H1 (cell line): ENCODE data around the gene SHISA9. TPM values are rescaled to one million over a fixed set of nuclear protein-coding genes. Genes with fewer than 3 reads are reported as not detected.

Source experiments
- CTCF ChIA-PET: fragments of 300-600 bp; sonication (Branson Sonifier 250); formaldehyde crosslinking; loops from one replicate; lab custom pipeline; 2021; ENCODE audit not compliant: partially characterized antibody; lab: Charles Lee
- POLR2A ChIA-PET: fragments of 300-600 bp; sonication (Branson Sonifier 250); formaldehyde crosslinking; loops from one replicate; lab custom pipeline; 2021; ENCODE audit warnings: inconsistent platforms; ENCODE audit not compliant: partially characterized antibody; lab: Charles Lee
- DNase-seq, 2 experiments: peaks; one replicate each; pipeline versions ENCODE4 v3.0.0 to v3.0.0-alpha.2; 2010 to 2022; ENCODE audit warnings: low spot score in 2 of 2, low read depth in 1 of 2, mixed read lengths in 1 of 2
- FAIRE-seq: peaks from 2 replicates; lab custom pipeline; 2011; peaks lifted over from hg19 to GRCh38; lab: Jason Lieb, UNC
- H2AFZ ChIP-seq: 2 replicates; pipeline ENCODE4 v1.8.1; 2012; ENCODE audit warnings: low read length, inconsistent platforms
- H2AK5ac ChIP-seq: 2 replicates; pipeline ENCODE4 v1.6.1; 2013; ENCODE audit warnings: low read depth, low read length
- H2BK120ac ChIP-seq: replicated peaks from 2 replicates; pipeline ENCODE3; 2013; ENCODE audit warnings: low read depth, low read length, inconsistent platforms
- H2BK12ac ChIP-seq: 2 replicates; pipeline ENCODE4 v1.6.1; 2013; ENCODE audit warnings: low read depth, low read length
- H2BK15ac ChIP-seq: 2 replicates; pipeline ENCODE4 v1.6.1; 2013; ENCODE audit warnings: low read length
- H2BK20ac ChIP-seq: 2 replicates; pipeline ENCODE4 v1.6.1; 2013; ENCODE audit warnings: low read length
- H2BK5ac ChIP-seq: 2 replicates; pipeline ENCODE4 v1.6.1; 2013; ENCODE audit warnings: low read depth, low read length
- H3K14ac ChIP-seq: 2 replicates; pipeline ENCODE4 v1.6.1; 2013; ENCODE audit warnings: inconsistent platforms; ENCODE audit not compliant: insufficient read length
- H3K18ac ChIP-seq: 2 replicates; pipeline ENCODE4 v1.6.1; 2013; ENCODE audit warnings: low read length; ENCODE audit errors: extremely low read depth
- H3K23ac ChIP-seq: 2 replicates; pipeline ENCODE4 v1.6.1; 2013; ENCODE audit warnings: inconsistent platforms; ENCODE audit not compliant: insufficient read length
- H3K23me2 ChIP-seq: 2 replicates; pipeline ENCODE4 v1.6.1; 2013; ENCODE audit warnings: low read depth, low read length
- H3K27ac ChIP-seq: 2 replicates; pipeline ENCODE4 v1.6.1; 2011; ENCODE audit warnings: low read depth, low read length, inconsistent platforms
- H3K27me3 ChIP-seq, 4 experiments: replicated peaks in 1 of 4; 1 replicate in 1 of 4; 2 replicates in 3 of 4; pipeline versions ENCODE4 v1.6.1 to v1.8.1; 2011 to 2013; ENCODE audit warnings: low read length in 3 of 4, mild to moderate bottlenecking in 3 of 4, inconsistent platforms in 2 of 4, mixed read lengths in 2 of 4, moderate library complexity in 1 of 4; ENCODE audit not compliant: control insufficient read depth in 3 of 4, insufficient read depth in 3 of 4; ENCODE audit errors: extremely low read depth in 1 of 4
- H3K36me3 ChIP-seq, 4 experiments: 2 replicates each; pipeline versions ENCODE4 v1.6.1 to v1.8.1; 2011 to 2013; ENCODE audit warnings: mild to moderate bottlenecking in 4 of 4, low read length in 3 of 4, moderate library complexity in 2 of 4, control low read depth in 1 of 4, inconsistent platforms in 1 of 4; ENCODE audit not compliant: insufficient read depth in 4 of 4, control insufficient read depth in 2 of 4
- H3K4ac ChIP-seq: replicated peaks from 2 replicates; pipeline ENCODE3; 2013; ENCODE audit warnings: low read length, low read depth, mixed read lengths, inconsistent platforms; ENCODE audit not compliant: insufficient read length
- H3K4me1 ChIP-seq, 4 experiments: replicated peaks in 1 of 4; 1 replicate in 1 of 4; 2 replicates in 3 of 4; pipeline versions ENCODE4 v1.6.1 to v1.8.1; 2011 to 2013; ENCODE audit warnings: low read length in 3 of 4, inconsistent platforms in 2 of 4, mixed read lengths in 1 of 4; ENCODE audit not compliant: insufficient read depth in 4 of 4, control insufficient read depth in 3 of 4
- H3K4me2 ChIP-seq, 2 experiments: 2 replicates each; pipeline versions ENCODE4 v1.6.1 to v1.8.1; 2011 to 2013; ENCODE audit warnings: low read depth in 2 of 2, low read length in 2 of 2, control low read depth in 1 of 2, inconsistent platforms in 1 of 2, mild to moderate bottlenecking in 1 of 2; ENCODE audit not compliant: insufficient read depth in 1 of 2
- H3K4me3 ChIP-seq, 4 experiments: fragments of 200-600, 300-600 bp in 1 of 4; sonication (generic), shearing (Covaris generic), sonication (Bioruptor Twin) in 1 of 4; 2 replicates each; pipeline versions ENCODE4 v1.5.1 to v1.8.1; 2011 to 2016; ENCODE audit warnings: low read length in 4 of 4, low read depth in 3 of 4, control low read depth in 2 of 4, inconsistent platforms in 2 of 4, mild to moderate bottlenecking in 2 of 4, mixed read lengths in 1 of 4, moderate library complexity in 1 of 4; ENCODE audit not compliant: insufficient read depth in 2 of 4; ENCODE audit errors: extremely low read depth in 1 of 4
- H3K56ac ChIP-seq: replicated peaks from 2 replicates; pipeline ENCODE3; 2013; ENCODE audit warnings: low read depth, mild to moderate bottlenecking, mixed read lengths, low read length, inconsistent platforms; ENCODE audit not compliant: insufficient read length
- H3K79me1 ChIP-seq: 2 replicates; pipeline ENCODE4 v1.6.1; 2013; ENCODE audit warnings: low read depth, low read length, control low read depth
- H3K79me2 ChIP-seq, 2 experiments: 2 replicates each; pipeline versions ENCODE4 v1.6.1 to v1.8.1; 2012 to 2013; ENCODE audit warnings: low read length in 2 of 2, mild to moderate bottlenecking in 2 of 2, inconsistent platforms in 1 of 2; ENCODE audit not compliant: insufficient read depth in 2 of 2, control insufficient read depth in 1 of 2
- H3K9ac ChIP-seq, 4 experiments: replicated peaks in 1 of 4; 1 replicate in 1 of 4; 2 replicates in 3 of 4; pipeline versions ENCODE4 v1.6.1 to v1.8.1; 2011 to 2013; ENCODE audit warnings: low read depth in 3 of 4, low read length in 3 of 4, control low read depth in 2 of 4, mild to moderate bottlenecking in 2 of 4, moderate library complexity in 2 of 4, inconsistent platforms in 1 of 4; ENCODE audit errors: extremely low read depth in 1 of 4
- H3K9me3 ChIP-seq, 2 experiments: 2 replicates each; pipeline versions ENCODE4 v1.6.1 to v1.8.1; 2012 to 2013; ENCODE audit warnings: mild to moderate bottlenecking in 2 of 2, moderate library complexity in 2 of 2, control low read depth in 1 of 2, inconsistent platforms in 1 of 2, low read depth in 1 of 2, low read length in 1 of 2, mixed read lengths in 1 of 2; ENCODE audit not compliant: insufficient read depth in 2 of 2
- H4K20me1 ChIP-seq, 2 experiments: replicated peaks in 1 of 2; 2 replicates each; pipeline versions ENCODE3 to v1.8.1; 2011 to 2013; ENCODE audit warnings: inconsistent platforms in 2 of 2, low read length in 2 of 2, mild to moderate bottlenecking in 1 of 2; ENCODE audit not compliant: insufficient read depth in 2 of 2, control insufficient read depth in 1 of 2
- H4K5ac ChIP-seq: 2 replicates; pipeline ENCODE4 v1.6.1; 2013; ENCODE audit warnings: low read length, low read depth, mixed read lengths, inconsistent platforms; ENCODE audit not compliant: insufficient read length
- H4K8ac ChIP-seq: 2 replicates; pipeline ENCODE4 v1.8.0; 2013; ENCODE audit warnings: mild to moderate bottlenecking, moderate library complexity, low read length, inconsistent platforms; ENCODE audit not compliant: insufficient read depth; ENCODE audit errors: extremely low read depth
- H4K91ac ChIP-seq: replicated peaks from 2 replicates; pipeline ENCODE3; 2013; ENCODE audit warnings: low read length, mixed read lengths, inconsistent platforms; ENCODE audit not compliant: insufficient read length
- BACH1 ChIP-seq: IDR thresholded peaks from 2 replicates; pipeline ENCODE4 v1.6.1; 2012; ENCODE audit warnings: low read length, improper control_type of control experiment
- CBX8 ChIP-seq: fragments of 300-800, 300-1000 bp; sonication (generic); IDR thresholded peaks from 2 replicates; pipeline ENCODE4 v1.7.1; 2016; ENCODE audit warnings: low read depth, low read length, borderline replicate concordance
- CTCF ChIP-seq, 3 experiments: IDR thresholded peaks; 1 replicate in 2 of 3; 2 replicates in 1 of 3; pipeline versions ENCODE4 v1.5.1 to v1.6.1; 2011; ENCODE audit warnings: low read length in 3 of 3, mild to moderate bottlenecking in 3 of 3, inconsistent platforms in 2 of 3, low read depth in 1 of 3, moderate library complexity in 1 of 3; ENCODE audit not compliant: insufficient read depth in 1 of 3; ENCODE audit errors: control extremely low read depth in 1 of 3
- GTF2F1 ChIP-seq: IDR thresholded peaks from 2 replicates; pipeline ENCODE4 v1.6.1; 2012; ENCODE audit warnings: low read depth, low read length, improper control_type of control experiment, borderline replicate concordance
- HDAC2 ChIP-seq, 2 experiments: fragments of 300-600 bp in 1 of 2; sonication (generic) in 1 of 2; IDR thresholded peaks; 2 replicates each; pipeline ENCODE4 v1.6.1; 2011 to 2012; ENCODE audit warnings: low read depth in 2 of 2, low read length in 2 of 2, mild to moderate bottlenecking in 2 of 2, moderate library complexity in 2 of 2, borderline replicate concordance in 1 of 2, inconsistent platforms in 1 of 2
- KDM1A ChIP-seq: fragments of 200-600, 300-600 bp; sonication (generic); IDR thresholded peaks from 2 replicates; pipeline ENCODE4 v1.7.1; 2016; ENCODE audit warnings: mild to moderate bottlenecking, low read length, borderline replicate concordance
- TEAD4 ChIP-seq: IDR thresholded peaks from 2 replicates; pipeline ENCODE4 v1.6.1; 2012; ENCODE audit warnings: low read depth, low read length, inconsistent platforms, mixed read lengths
- USF2 ChIP-seq: IDR thresholded peaks from 2 replicates; pipeline ENCODE4 v1.6.1; 2011; ENCODE audit warnings: low read length, improper control_type of control experiment
- ZNF274 ChIP-seq: IDR thresholded peaks from 2 replicates; pipeline ENCODE4 v1.7.0; 2012; ENCODE audit warnings: low read length, borderline replicate concordance; ENCODE audit errors: extremely low read depth
- WGBS, 2 experiments: shearing (Covaris generic) in 1 of 2; methylation state at CpG; one replicate each; pipeline versions ENCODE4 v1.1.6 to v1.1.7; 2013 to 2015; ENCODE audit warnings: low lambda C conversion rate in 2 of 2, mixed read lengths in 2 of 2, inconsistent platforms in 1 of 2, low coverage in 1 of 2, missing lambda C conversion rate in 1 of 2; ENCODE audit not compliant: insufficient replicate concordance in 2 of 2, insufficient coverage in 1 of 2, insufficient read length in 1 of 2; ENCODE audit errors: extremely low coverage in 1 of 2, missing lambda C conversion rate in 1 of 2; 5-methylcytosine and 5-hydroxymethylcytosine counted together
- polyA plus RNA-seq, 7 experiments: library from polyadenylated mRNA; depleted of rRNA in 3 of 7; stranded (reverse) in 5 of 7; unstranded in 2 of 7; fragments of >200 nt in 5 of 7; fragments of 200-250 nt in 2 of 7; gene quantifications; 1 replicate in 5 of 7; 2 replicates in 1 of 7; 4 replicates in 1 of 7; pipeline versions ENCODE4 v1.2.1 to v1.2.3, GENCODE V29; 2011 to 2013; ENCODE audit warnings: missing spikeins in 2 of 7, mixed read lengths in 2 of 7
- total RNA-seq: library from RNA; stranded (reverse); fragmentation: NEBNext Ultra II Directional; extraction: Animal tissue kit (Norgen Biotek cat#: 25700); gene quantifications from 2 replicates; pipeline ENCODE4 v1.2.1, GENCODE V29; 2021

The SHISA9 gene
- total and polyA plus RNA-seq, 2 of the 8 experiments (the other 6 are each of a cell fraction or from before 2014, with no cell fraction given): 25.6 to 39.8 TPM

- H3K9ac ChIP-seq: no peak overlapping the region
- H3K4me3 ChIP-seq: no peak overlapping the region
- H3K27ac ChIP-seq: no peak overlapping the region
- no peaks in the 10 kb centered on the region for H3K27me3 ChIP-seq
- peak overlapping the region in 1 of 2 experiments; percentile 53; a peak in 1 of 4 replicates for H3K4me2 ChIP-seq
- no peak overlapping the region for H3K56ac ChIP-seq
- no peaks in the 10 kb centered on the region for H3K36me3 ChIP-seq
- H2BK5ac ChIP-seq: 0 out of 2 replicates have a peak overlapping the region, but pooled peaks have one; percentile 7
- H3K79me1 ChIP-seq: peaks cover 3% of the 10 kb centered on the region
- H3K23me2 ChIP-seq: peaks cover 2% of the 10 kb centered on the region; the same call in 1 of the 2 replicates
- H3K4me1 ChIP-seq: peaks cover 2 to 9% (median 8%) of the 10 kb centered on the region in 4 experiments; a peak in 6 of 7 replicates
- no peak overlapping the region for H4K8ac ChIP-seq
- H4K91ac ChIP-seq: no peak overlapping the region
- H2BK120ac ChIP-seq: no peak overlapping the region
- H2AFZ ChIP-seq: no peak overlapping the region
- 75% methylated on average over 2 of the region's 2 CpGs; no CpG with 5 or more reads in 1 of the 2 experiments for WGBS, 2 experiments
- H4K5ac ChIP-seq: no peak overlapping the region
- CTCF ChIA-PET: no interaction called here
- peaks cover 0 to 35% of the 10 kb centered on the region in 2 experiments; a peak in 3 of 4 replicates for H3K79me2 ChIP-seq
- no peak for FAIRE-seq
- no peak for DNase-seq
- H4K20me1 ChIP-seq: no peaks in the 10 kb centered on the region
- H3K4ac ChIP-seq: no peak overlapping the region
- H2BK12ac ChIP-seq: no peak overlapping the region
- H2BK15ac ChIP-seq: peak overlapping the region; percentile 5; the same call in 1 of the 2 replicates
- H3K9me3 ChIP-seq: peaks cover 0 to 3% of the 10 kb centered on the region in 2 experiments; a peak in 2 of 4 replicates
- POLR2A ChIA-PET: interaction anchor here (1.3 kb wide), 1 partner anchor 45 kb away, joined by 3 read pairs; no protein-coding TSS in a partner anchor
- H3K18ac ChIP-seq: no peak overlapping the region
- no peak overlapping the region for H3K23ac ChIP-seq
- no peak overlapping the region for H2BK20ac ChIP-seq
- no peak overlapping the region for H2AK5ac ChIP-seq
- H3K14ac ChIP-seq: no peak overlapping the region
- no peak for TF ChIP-seq BACH1
- TF ChIP-seq CBX8: no peak
- no peak for TF ChIP-seq ZNF274
- TF ChIP-seq CTCF (IDR thresholded peaks at IDR 0.05; ENCODE audit: control extremely low read depth in 1 of 3, insufficient read depth in 1 of 3, low read depth in 1 of 3, low read length in 3 of 3): no peak
- TF ChIP-seq KDM1A: peak; percentile 94; the same call in 1 of the 2 replicates
- no peak for TF ChIP-seq USF2
- 0 out of 4 replicates have a peak, but pooled peaks of 1 of the 2 experiments have one; percentile 47 for TF ChIP-seq HDAC2 (IDR thresholded peaks at IDR 0.05; ENCODE audit: borderline replicate concordance in 1 of 2, low read depth in 2 of 2, low read length in 2 of 2)
- no peak for TF ChIP-seq GTF2F1
- TF ChIP-seq TEAD4: no peak
Observed at GRCh38 chr16:13062219-13062618, 160.8 kb downstream of the SHISA9 start.
